Calu3 (cell line): ENCODE measurements around the gene PDE6H. TPM values are rescaled to one million over a fixed set of nuclear protein-coding genes. Genes with fewer than 3 reads are reported as not detected.
A peak's percentile ranks its signal among the peaks of the same experiment; 100 is the strongest.

Source experiments
- BruUV-seq: library from RNA; stranded (reverse); fragments of 400-500 nt; replicated peaks from 2 replicates; lab custom pipeline; 2021; lab: Mats Ljungman, UMichigan
- CTCF ChIA-PET: fragments of 300-600 bp; sonication (Branson Sonifier 250); formaldehyde crosslinking; loops from one replicate; lab custom pipeline; 2022; ENCODE audit warnings: antibody characterized with exemption; lab: Charles Lee
- DNase-seq: peaks from one replicate; pipeline ENCODE4 v3.0.0; 2022
- H3K27ac Mint-ChIP-seq: one replicate; pipeline ENCODE4 v1.8.0; 2022; ENCODE audit warnings: mixed read lengths; ENCODE audit not compliant: unreplicated experiment
- H3K27me3 Mint-ChIP-seq: one replicate; pipeline ENCODE4 v1.8.0; 2022; ENCODE audit warnings: mixed read lengths; ENCODE audit not compliant: unreplicated experiment
- H3K36me3 Mint-ChIP-seq: one replicate; pipeline ENCODE4 v1.8.0; 2022; ENCODE audit warnings: mild to moderate bottlenecking, moderate library complexity, mixed read lengths; ENCODE audit not compliant: insufficient read depth, unreplicated experiment
- H3K4me1 Mint-ChIP-seq: one replicate; pipeline ENCODE4 v1.8.0; 2022; ENCODE audit warnings: mild to moderate bottlenecking, low read depth, mixed read lengths; ENCODE audit not compliant: unreplicated experiment
- H3K4me3 Mint-ChIP-seq: one replicate; pipeline ENCODE4 v1.8.0; 2022; ENCODE audit warnings: mild to moderate bottlenecking, low read depth, moderate library complexity, mixed read lengths; ENCODE audit not compliant: unreplicated experiment
- H3K9me3 Mint-ChIP-seq: one replicate; pipeline ENCODE4 v1.8.0; 2022; ENCODE audit warnings: low read depth, mixed read lengths; ENCODE audit not compliant: unreplicated experiment
- CTCF ChIP-seq: fragments of 200-600 bp; IDR thresholded peaks from one replicate; pipeline ENCODE4 v1.8.0; 2022; ENCODE audit warnings: antibody characterized with exemption; ENCODE audit not compliant: unreplicated experiment
- intact Hi-C: fragments of 100-400 bp; cut with micrococcal nuclease; formaldehyde crosslinking; loops from one replicate; pipeline ENCODE4 v1.10.0; 2022; ENCODE audit not compliant: unreplicated experiment
- total RNA-seq: library from RNA; stranded (reverse); gene quantifications from 2 replicates; pipeline ENCODE4 v1.2.3, GENCODE V29; 2022

The PDE6H gene
- total RNA-seq, 1 experiment from 2014 or later: not detected

DNA sequence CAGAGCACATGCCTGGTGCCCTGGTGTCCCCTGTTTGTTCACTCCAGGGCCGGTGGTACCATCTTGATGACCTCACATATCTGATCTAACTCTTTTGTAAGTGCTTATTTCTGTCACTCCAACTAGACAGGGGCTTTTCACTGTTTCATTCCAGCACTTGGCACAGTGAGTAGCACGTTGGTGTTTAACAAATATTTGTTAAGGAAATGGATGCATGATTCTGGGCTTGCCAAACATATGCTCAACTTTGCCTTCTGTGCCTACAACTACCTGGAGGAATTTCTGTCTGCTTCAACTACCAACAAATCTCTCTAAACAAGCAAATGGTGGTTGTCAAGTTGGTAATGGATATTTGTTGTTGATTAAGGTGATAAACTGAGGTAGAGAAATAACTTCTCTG, 31.6 kb downstream of the PDE6H start:
- CTCF ChIA-PET: no interaction called here

DNA sequence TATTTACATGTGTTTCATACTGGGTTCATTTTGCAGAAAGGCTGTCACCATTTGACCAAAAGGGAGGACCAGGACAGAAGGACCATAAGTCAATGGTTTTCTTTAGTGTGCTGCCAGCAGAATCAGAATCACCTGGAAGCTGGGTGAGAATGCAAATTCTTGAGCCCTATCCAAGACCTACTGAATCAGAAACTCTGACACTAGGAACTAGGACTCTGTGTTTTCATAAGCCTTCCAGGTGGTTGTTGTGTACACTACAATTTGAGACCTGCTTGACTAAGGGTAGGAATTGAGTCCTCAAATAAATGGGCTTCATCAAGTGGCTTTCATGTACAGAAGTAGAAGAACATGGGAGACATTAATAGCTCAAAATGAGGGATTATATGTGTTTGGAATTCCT, 32.2 kb downstream of the PDE6H start:
- Mint-ChIP-seq H3K27me3 (peaks cover 23% of the 10 kb centered on the region), H3K4me3 (no peak overlapping the region), H3K36me3 (no peaks in the 10 kb centered on the region), H3K27ac (no peak overlapping the region), H3K4me1 (no peaks in the 10 kb centered on the region), H3K9me3 (no peaks in the 10 kb centered on the region)
- BruUV-seq: no TSS peak
- no peak for TF ChIP-seq CTCF
- DNase-seq: no peak
- CTCF ChIA-PET: no interaction called here
- intact Hi-C loops: no loop called here

More for the DNA sequence above, 31.6 kb downstream of the PDE6H start:
- Mint-ChIP-seq H3K27me3 (peaks cover 23% of the 10 kb centered on the region), H3K4me1 (peaks cover 6% of the 10 kb centered on the region), H3K4me3 (no peak overlapping the region), H3K27ac (no peak overlapping the region), H3K9me3 (no peaks in the 10 kb centered on the region), H3K36me3 (no peaks in the 10 kb centered on the region)
- intact Hi-C loops: no loop called here
- no peak for TF ChIP-seq CTCF
- BruUV-seq: no TSS peak
- no peak for DNase-seq

- Mint-ChIP-seq H3K4me1 (no peaks in the 10 kb centered on the region), H3K9me3 (no peaks in the 10 kb centered on the region), H3K27ac (no peak overlapping the region), H3K4me3 (no peak overlapping the region), H3K36me3 (no peaks in the 10 kb centered on the region), H3K27me3 (peaks cover 23% of the 10 kb centered on the region)
- TF ChIP-seq CTCF: no peak
- CTCF ChIA-PET: no interaction called here
- intact Hi-C loops: no loop called here
- no TSS peak for BruUV-seq
- DNase-seq: no peak
These were observed 34.7 kb downstream of the PDE6H start for GRCh38 chr12:15007551-15007950.

- H3K4me1 Mint-ChIP-seq: no peaks in the 10 kb centered on the region
- no peak overlapping the region for H3K4me3 Mint-ChIP-seq
- intact Hi-C loops: loop anchor here (5.0 kb wide), 1 partner anchor 211 kb away; the partner anchor contains the start of gene RERG
- H3K36me3 Mint-ChIP-seq: no peaks in the 10 kb centered on the region
- H3K9me3 Mint-ChIP-seq: no peaks in the 10 kb centered on the region
- peaks cover 20% of the 10 kb centered on the region for H3K27me3 Mint-ChIP-seq
- DNase-seq: no peak
- CTCF ChIA-PET: interaction anchor here (0.6 to 1.2 kb wide), 2 partner anchors 161 to 1012 kb away, joined by 3 to 4 read pairs; no protein-coding TSS in a partner anchor
- BruUV-seq: no TSS peak
- TF ChIP-seq CTCF: peak; percentile 22
- no peak overlapping the region for H3K27ac Mint-ChIP-seq
These were observed 38.3 kb downstream of the PDE6H start for GRCh38 chr12:15011162-15011561.
